NCI-H524 treated with DMSO at 0.1 percent for 48 hours (cell line): ENCODE data around the gene RPL28.

Experiments used
- DNase-seq: peaks from one replicate; lab custom pipeline; 2025; lab: John Stamatoyannopoulos, UW

Gene RPL28

GRCh38 chr19:55451163-55451964 lies 65.6 kb downstream of the RPL28 start:
- no peak for DNase-seq

GRCh38 chr19:55451965-55452748 lies 66.4 kb downstream of the RPL28 start:
- DNase-seq: no peak
